ENCODE measurements around the gene MRPL45. TPM values are rescaled to one million over a fixed set of nuclear protein-coding genes. Genes with fewer than 3 reads are reported as not detected.
A peak's percentile ranks its signal among the peaks of the same experiment; 100 is the strongest.

The MRPL45 gene
- total and polyA plus RNA-seq, 10 of the 15 experiments (the other 5 are each of a cell fraction or from before 2014, with no cell fraction given), result 37.5 to 128 (median 59.6) TPM

DNA sequence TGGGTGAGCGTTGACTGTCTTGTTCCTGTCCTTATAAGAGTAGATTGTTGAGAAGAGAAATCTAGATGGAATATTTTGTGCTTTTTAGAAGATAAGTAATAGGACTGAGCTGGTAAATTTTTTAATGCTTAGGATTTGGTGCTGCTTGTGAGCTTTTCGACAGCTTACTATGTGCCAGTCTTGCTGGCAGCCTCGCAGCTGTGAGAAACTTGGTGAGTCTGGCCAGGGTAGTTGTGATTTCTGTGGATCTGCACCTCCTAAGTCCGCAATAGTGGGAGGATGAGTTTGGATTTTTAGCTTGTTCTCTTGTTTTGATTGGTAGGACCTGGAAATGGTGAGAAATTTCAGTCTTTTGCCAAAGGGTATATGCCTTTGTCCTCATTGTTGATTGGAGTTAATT lies 58.3 kb downstream of the MRPL45 start:
- H3K9ac ChIP-seq (ENCODE audit: control insufficient read depth, insufficient read depth, low read length), result no peak overlapping the region; the same call in 1 of the 2 replicates
- ATAC-seq (no peak), DNase-seq (ENCODE audit: low read depth, low spot score) (no peak), FAIRE-seq (no peak)
- CTCF ChIA-PET, result interaction anchor here (0.9 to 9.3 kb wide), 8 partner anchors 9 to 308 kb away, joined by 3 to 349 read pairs (median 4); no protein-coding TSS in a partner anchor
- H3K4me1 ChIP-seq (ENCODE audit: control insufficient read depth, insufficient read depth, low read length), result peaks cover 4% of the 10 kb centered on the region
- H4K20me1 ChIP-seq (ENCODE audit: control insufficient read depth, insufficient read depth), result no peaks in the 10 kb centered on the region
- BruUV-seq (replicated peaks), result no TSS peak
- H3K36me3 ChIP-seq (ENCODE audit: control insufficient read depth in 2 of 2, insufficient read depth in 2 of 2, low read length in 1 of 2), result no peaks in the 10 kb centered on the region
- intact Hi-C loops (cut with micrococcal nuclease; ENCODE audit: unreplicated experiment), result loop anchor here (10.0 kb wide), 1 partner anchor 320 kb away; the partner anchor contains the start of gene EPOP
- POLR2A ChIA-PET, result interaction anchor here (0.6 to 1.5 kb wide), 4 partner anchors 10 to 577 kb away, joined by 3 to 4 read pairs (median 4); no protein-coding TSS in a partner anchor
- TF ChIP-seq NR2F1 (conservative IDR thresholded peaks at IDR 0.05) (no peak), SREBF2 (IDR thresholded peaks at IDR 0.05; ENCODE audit: low read length) (no peak), RELA (IDR thresholded peaks at IDR 0.05; ENCODE audit: borderline replicate concordance, partially characterized antibody) (no peak), ZBTB33 (IDR thresholded peaks at IDR 0.05) (no peak), BHLHE40 (IDR thresholded peaks at IDR 0.05; ENCODE audit: borderline replicate concordance in 1 of 2, low read depth in 2 of 2, low read length in 1 of 2) (no peak), KAT2A (conservative IDR thresholded peaks at IDR 0.05; ENCODE audit: control insufficient read depth, low read depth, low read length) (no peak), MEF2B (IDR thresholded peaks at IDR 0.05; ENCODE audit: partially characterized antibody, poor library complexity, severe bottlenecking) (no peak), WRNIP1 (IDR thresholded peaks at IDR 0.05; ENCODE audit: borderline replicate concordance, low read depth, low read length) (no peak), BACH1 (IDR thresholded peaks at IDR 0.05; ENCODE audit: borderline replicate concordance) (no peak), ZBED1 (IDR thresholded peaks at IDR 0.05; ENCODE audit: borderline replicate concordance) (no peak), TAF1 (IDR thresholded peaks at IDR 0.05; ENCODE audit: borderline replicate concordance, low read depth, low read length) (no peak), CBX3 (IDR thresholded peaks at IDR 0.05; ENCODE audit: borderline replicate concordance, low read depth) (no peak), YY1 (IDR thresholded peaks at IDR 0.05; ENCODE audit: low read depth, low read length) (no peak), ZNF217 (IDR thresholded peaks at IDR 0.05) (no peak)
- TF ChIP-seq, protein P1, sequence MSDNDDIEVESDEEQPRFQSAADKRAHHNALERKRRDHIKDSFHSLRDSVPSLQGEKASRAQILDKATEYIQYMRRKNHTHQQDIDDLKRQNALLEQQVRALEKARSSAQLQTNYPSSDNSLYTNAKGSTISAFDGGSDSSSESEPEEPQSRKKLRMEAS (IDR thresholded peaks at IDR 0.05; ENCODE audit: low read depth, low read length), result no peak
- TF ChIP-seq, protein P2, sequence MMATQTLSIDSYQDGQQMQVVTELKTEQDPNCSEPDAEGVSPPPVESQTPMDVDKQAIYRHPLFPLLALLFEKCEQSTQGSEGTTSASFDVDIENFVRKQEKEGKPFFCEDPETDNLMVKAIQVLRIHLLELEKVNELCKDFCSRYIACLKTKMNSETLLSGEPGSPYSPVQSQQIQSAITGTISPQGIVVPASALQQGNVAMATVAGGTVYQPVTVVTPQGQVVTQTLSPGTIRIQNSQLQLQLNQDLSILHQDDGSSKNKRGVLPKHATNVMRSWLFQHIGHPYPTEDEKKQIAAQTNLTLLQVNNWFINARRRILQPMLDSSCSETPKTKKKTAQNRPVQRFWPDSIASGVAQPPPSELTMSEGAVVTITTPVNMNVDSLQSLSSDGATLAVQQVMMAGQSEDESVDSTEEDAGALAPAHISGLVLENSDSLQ (IDR thresholded peaks at IDR 0.05), result no peak
- in situ Hi-C loops (cut with MboI), result no loop called here
- no peak overlapping the region for H3K27ac ChIP-seq (ENCODE audit: control insufficient read depth, insufficient read depth)
- H2AFZ ChIP-seq (ENCODE audit: control insufficient read depth, low read depth, low read length), result no peak overlapping the region
- RAD21 ChIA-PET (ENCODE audit: unreplicated experiment), result interaction anchor here (0.7 to 8.4 kb wide), 2 partner anchors 58 to 889 kb away, joined by 3 to 172 read pairs; no protein-coding TSS in a partner anchor
- H3K4me2 ChIP-seq (ENCODE audit: control insufficient read depth, insufficient read depth), result peak overlapping the region; percentile 46
- no peaks in the 10 kb centered on the region for H3K27me3 ChIP-seq (replicated peaks in 1 of 2; ENCODE audit: control insufficient read depth in 2 of 2, insufficient read depth in 2 of 2, low read length in 1 of 2)
- WGBS (ENCODE audit: insufficient coverage, insufficient replicate concordance, low lambda C conversion rate, missing lambda C conversion rate), result 86% methylated on average over 4 of the region's 4 CpGs
- SMC1A ChIA-PET (ENCODE audit: uncharacterized antibody, unreplicated experiment), result interaction anchor here (0.5 to 7.9 kb wide), 7 partner anchors 8 to 221 kb away, joined by 3 to 161 read pairs (median 3); no protein-coding TSS in a partner anchor
- H3K79me2 ChIP-seq (ENCODE audit: control insufficient read depth, insufficient read depth, low read length), result peaks cover 8% of the 10 kb centered on the region
- H3K9me3 ChIP-seq (replicated peaks; ENCODE audit: control insufficient read depth, insufficient read depth, low read length), result no peaks in the 10 kb centered on the region
- peak overlapping the region; percentile 8; the same call in 1 of the 2 replicates for H3K4me3 ChIP-seq

Data from GM12878 (cell line).